GM23248 (cell line): ENCODE data around the gene RBM8A. TPM values are rescaled to one million over a fixed set of nuclear protein-coding genes. Genes with fewer than 3 reads are reported as not detected.
A peak's percentile ranks its signal among the peaks of the same experiment; 100 is the strongest.

Experiments used
- DNase-seq: peaks from one replicate; pipeline ENCODE4 v3.0.0-alpha.2; 2015
- H2AFZ ChIP-seq: fragments of 200-600 bp; sonication (generic); 2 replicates; pipeline ENCODE4 v1.6.1; 2016; ENCODE audit warnings: antibody characterized with exemption
- H3F3A ChIP-seq: fragments of 200-600 bp; sonication (generic); 2 replicates; pipeline ENCODE4 v1.6.1; 2016; ENCODE audit warnings: mild to moderate bottlenecking, antibody characterized with exemption, mixed run types; ENCODE audit not compliant: insufficient read depth
- H3K27ac ChIP-seq: fragments of 200-600 bp; sonication (generic); 2 replicates; pipeline ENCODE4 v1.5.1; 2016; ENCODE audit warnings: mild to moderate bottlenecking
- H3K27me3 ChIP-seq: fragments of 200-600 bp; sonication (generic); replicated peaks from 2 replicates; pipeline ENCODE4 v1.6.1; 2016; ENCODE audit warnings: mild to moderate bottlenecking; ENCODE audit not compliant: insufficient read depth
- H3K36me3 ChIP-seq: fragments of 200-600 bp; sonication (generic); 2 replicates; pipeline ENCODE4 v1.6.1; 2016; ENCODE audit warnings: low read depth, mild to moderate bottlenecking
- H3K4me1 ChIP-seq: fragments of 200-600 bp; sonication (generic); 2 replicates; pipeline ENCODE4 v1.6.1; 2016; ENCODE audit warnings: mild to moderate bottlenecking; ENCODE audit not compliant: insufficient read depth
- H3K4me2 ChIP-seq: fragments of 200-600 bp; sonication (generic); one replicate; pipeline ENCODE4 v1.6.1; 2016; ENCODE audit warnings: mild to moderate bottlenecking; ENCODE audit not compliant: unreplicated experiment
- H3K4me3 ChIP-seq: fragments of 200-600 bp; sonication (generic); 2 replicates; pipeline ENCODE4 v1.5.1; 2016; ENCODE audit warnings: mild to moderate bottlenecking
- H3K79me2 ChIP-seq: fragments of 200-600 bp; sonication (generic); 2 replicates; pipeline ENCODE4 v1.6.1; 2016; ENCODE audit warnings: mild to moderate bottlenecking; ENCODE audit not compliant: insufficient read depth
- H3K9ac ChIP-seq: fragments of 200-600 bp; sonication (generic); 2 replicates; pipeline ENCODE4 v1.6.1; 2016; ENCODE audit warnings: mild to moderate bottlenecking
- H3K9me2 ChIP-seq: fragments of 200-600 bp; sonication (generic); 2 replicates; pipeline ENCODE4 v1.6.1; 2016; ENCODE audit warnings: mixed run types, mild to moderate bottlenecking, moderate library complexity; ENCODE audit not compliant: insufficient read depth
- H3K9me3 ChIP-seq: fragments of 200-600 bp; sonication (generic); one replicate; pipeline ENCODE4 v1.6.1; 2017; ENCODE audit warnings: low read depth
- H4K20me1 ChIP-seq: fragments of 200-600 bp; sonication (generic); 2 replicates; pipeline ENCODE4 v1.6.0; 2016; ENCODE audit not compliant: insufficient read depth
- EZH2 ChIP-seq: fragments of 200-600 bp; sonication (generic); IDR thresholded peaks from 2 replicates; pipeline ENCODE4 v1.6.1; 2018; ENCODE audit warnings: antibody characterized with exemption, mild to moderate bottlenecking; ENCODE audit not compliant: insufficient read depth, poor library complexity, severe bottlenecking
- EZH2phosphoT487 ChIP-seq: fragments of 200-600 bp; sonication (generic); IDR thresholded peaks from 2 replicates; pipeline ENCODE4 v1.6.1; 2018; ENCODE audit warnings: antibody characterized with exemption, moderate library complexity, mild to moderate bottlenecking, low read depth; ENCODE audit not compliant: insufficient read depth
- WGBS, 2 experiments: methylation state at CpG; one replicate each; pipeline ENCODE4 v1.1.6; 2015 to 2017; ENCODE audit warnings: low lambda C conversion rate in 2 of 2, low coverage in 1 of 2; ENCODE audit errors: missing lambda C conversion rate in 2 of 2; 5-methylcytosine and 5-hydroxymethylcytosine counted together
- in situ Hi-C: fragments of 300-500 bp; cut with MboI; formaldehyde crosslinking; loops from 2 replicates; pipeline ENCODE4 v1.15.0; 2020
- polyA plus RNA-seq: library from polyadenylated mRNA; unstranded; fragments of >200 nt; fragmentation: Nextera tagmentation; extraction: Ambion mirVana; gene quantifications from 2 replicates; pipeline ENCODE4 v1.2.1, GENCODE V29; 2016
- total RNA-seq: library from RNA; depleted of rRNA; stranded (reverse); fragments of >200 nt; shearing (Covaris generic); gene quantifications from 2 replicates; pipeline ENCODE4 v1.2.3, GENCODE V29; 2014

The RBM8A gene
- total and polyA plus RNA-seq, 2 experiments from 2014 or later, result 112 to 204 TPM

- H3K9me2 ChIP-seq, result no peaks in the 10 kb centered on the region
- peak overlapping the region; percentile 97 for H3K4me2 ChIP-seq
- in situ Hi-C loops, result no loop called here
- no peaks in the 10 kb centered on the region for H3K36me3 ChIP-seq
- H3K27ac ChIP-seq, result peak overlapping the region; percentile 69
- TF ChIP-seq EZH2phosphoT487, result no peak
- TF ChIP-seq EZH2, result no peak
- DNase-seq, result peak; percentile 61
- no peaks in the 10 kb centered on the region for H3K9me3 ChIP-seq
- no peaks in the 10 kb centered on the region for H4K20me1 ChIP-seq
- peak overlapping the region; percentile 92 for H3K4me3 ChIP-seq
- H3F3A ChIP-seq, result peaks cover 41% of the 10 kb centered on the region
- WGBS, 2 experiments, result 6% methylated on average over 5 of the region's 5 CpGs
- no peaks in the 10 kb centered on the region for H3K27me3 ChIP-seq
- H2AFZ ChIP-seq, result peak overlapping the region; percentile 87
- peak overlapping the region; percentile 78 for H3K9ac ChIP-seq
- H3K79me2 ChIP-seq, result peaks cover 7% of the 10 kb centered on the region; the same call in 1 of the 2 replicates
- H3K4me1 ChIP-seq, result peaks cover 17% of the 10 kb centered on the region
Observed at GRCh38 chr1:145963265-145964019, 36.2 kb upstream of the RBM8A start.

GRCh38 chr1:145962157-145963102 lies 35.1 kb upstream of the RBM8A start:
- H3K27me3 ChIP-seq, result no peaks in the 10 kb centered on the region
- peaks cover 15% of the 10 kb centered on the region for H3K4me1 ChIP-seq
- H3K4me3 ChIP-seq, result peak overlapping the region; percentile 92
- H3K79me2 ChIP-seq, result peaks cover 7% of the 10 kb centered on the region; the same call in 1 of the 2 replicates
- no peaks in the 10 kb centered on the region for H3K36me3 ChIP-seq
- peak; percentile 67 for DNase-seq
- TF ChIP-seq EZH2 (no peak), EZH2phosphoT487 (no peak)
- in situ Hi-C loops, result no loop called here
- WGBS, 2 experiments, result 1 to 2% methylated on average over 16 to 34 of the region's 36 CpGs
- H3K4me2 ChIP-seq, result peak overlapping the region; percentile 97
- H3F3A ChIP-seq, result peaks cover 35% of the 10 kb centered on the region
- no peaks in the 10 kb centered on the region for H4K20me1 ChIP-seq
- no peaks in the 10 kb centered on the region for H3K9me3 ChIP-seq
- peak overlapping the region; percentile 69 for H3K27ac ChIP-seq
- H2AFZ ChIP-seq, result peak overlapping the region; percentile 86
- peak overlapping the region; percentile 66 for H3K9ac ChIP-seq
- no peaks in the 10 kb centered on the region for H3K9me2 ChIP-seq

GRCh38 chr1:145961425-145962156 lies 34.3 kb upstream of the RBM8A start:
- Histone ChIP-seq H3K9ac (peak overlapping the region; percentile 66), H3K9me3 (no peaks in the 10 kb centered on the region), H3F3A (peaks cover 41% of the 10 kb centered on the region), H4K20me1 (no peaks in the 10 kb centered on the region), H3K4me2 (peak overlapping the region; percentile 89), H3K27me3 (no peaks in the 10 kb centered on the region), H3K4me3 (peak overlapping the region; percentile 92), H3K27ac (no peak overlapping the region), H3K9me2 (no peaks in the 10 kb centered on the region), H3K4me1 (peaks cover 17% of the 10 kb centered on the region), H2AFZ (peak overlapping the region; percentile 86), H3K36me3 (no peaks in the 10 kb centered on the region), H3K79me2 (peaks cover 14% of the 10 kb centered on the region)
- DNase-seq, result peak; percentile 63
- in situ Hi-C loops, result no loop called here
- TF ChIP-seq EZH2, result no peak
- TF ChIP-seq EZH2phosphoT487, result no peak
- WGBS, 2 experiments, result 3% methylated on average over 55 to 57 of the region's 57 CpGs

GRCh38 chr1:145961109-145961424 lies 33.8 kb upstream of the RBM8A start:
- H3K4me1 ChIP-seq, result peaks cover 22% of the 10 kb centered on the region
- peak overlapping the region; percentile 66 for H3K9ac ChIP-seq

More at GRCh38 chr1:145961109-145961424, 33.8 kb upstream of the RBM8A start:
- no peak for TF ChIP-seq EZH2
- no peak for TF ChIP-seq EZH2phosphoT487
- Histone ChIP-seq H2AFZ (peak overlapping the region; percentile 86), H3K9me2 (no peaks in the 10 kb centered on the region), H3K27me3 (no peaks in the 10 kb centered on the region), H4K20me1 (no peaks in the 10 kb centered on the region), H3K4me3 (peak overlapping the region; percentile 92), H3K79me2 (peaks cover 19% of the 10 kb centered on the region), H3F3A (peaks cover 46% of the 10 kb centered on the region), H3K4me2 (peak overlapping the region; percentile 89), H3K27ac (no peak overlapping the region), H3K36me3 (no peaks in the 10 kb centered on the region), H3K9me3 (no peaks in the 10 kb centered on the region)
- in situ Hi-C loops, result no loop called here
- WGBS, 2 experiments, result 1 to 2% methylated on average over 19 to 22 of the region's 22 CpGs
- DNase-seq, result peak; percentile 34
